ENCODE results near the gene TPSG1.
"Not testable (repeated sequence)": the region's sequence is repeated elsewhere in the genome, so short reads cannot be mapped to it uniquely, and the experiment has no call there.

The TPSG1 gene

GRCh38 chr16:1200014-1200627, 24.9 kb downstream of the TPSG1 start:
- peaks cover 76% of the 10 kb centered on the region for H3K27me3 ChIP-seq (replicated peaks; ENCODE audit: insufficient read depth, low read length)
- H3K79me2 ChIP-seq (ENCODE audit: low read length): no peaks in the 10 kb centered on the region
- no peak for TF ChIP-seq EZH2phosphoT487 (IDR thresholded peaks at IDR 0.05; ENCODE audit: low read length)
- no peak for TF ChIP-seq CTCF (IDR thresholded peaks at IDR 0.05; ENCODE audit: low read length)
- no peak for TF ChIP-seq EZH2 (optimal IDR thresholded peaks at IDR 0.05; ENCODE audit: low read depth, low read length)
- no peak overlapping the region for H3K4me2 ChIP-seq (ENCODE audit: low read depth, low read length)
- no peaks in the 10 kb centered on the region for H3F3A ChIP-seq (ENCODE audit: insufficient read depth, low read length)
- H3K9ac ChIP-seq (ENCODE audit: low read length): no peak overlapping the region
- H3K27ac ChIP-seq (ENCODE audit: low read length): no peak overlapping the region
- no peaks in the 10 kb centered on the region for H3K36me3 ChIP-seq (replicated peaks; ENCODE audit: insufficient read depth, low read length)
- H3K4me3 ChIP-seq (ENCODE audit: low read length): no peak overlapping the region
- H3K9me2 ChIP-seq (replicated peaks; ENCODE audit: insufficient read depth, low read length): no peaks in the 10 kb centered on the region
- no peaks in the 10 kb centered on the region for H3K9me3 ChIP-seq (replicated peaks; ENCODE audit: insufficient read depth, low read length)
- H4K20me1 ChIP-seq (ENCODE audit: insufficient read depth, low read length): no peaks in the 10 kb centered on the region
- H3K4me1 ChIP-seq (ENCODE audit: low read length): no peaks in the 10 kb centered on the region
- no peak for DNase-seq
- no peak overlapping the region for H2AFZ ChIP-seq (ENCODE audit: low read length)

- Histone ChIP-seq H3K9me2 (replicated peaks; ENCODE audit: insufficient read depth, low read length) (no peaks in the 10 kb centered on the region), H3F3A (ENCODE audit: insufficient read depth, low read length) (no peaks in the 10 kb centered on the region), H3K9me3 (replicated peaks; ENCODE audit: insufficient read depth, low read length) (no peaks in the 10 kb centered on the region), H3K79me2 (ENCODE audit: low read length) (no peaks in the 10 kb centered on the region), H3K36me3 (replicated peaks; ENCODE audit: insufficient read depth, low read length) (no peaks in the 10 kb centered on the region), H2AFZ (ENCODE audit: low read length) (no peak overlapping the region), H3K4me2 (ENCODE audit: low read depth, low read length) (no peak overlapping the region), H3K27me3 (replicated peaks; ENCODE audit: insufficient read depth, low read length) (peaks cover 73% of the 10 kb centered on the region), H3K4me1 (ENCODE audit: low read length) (no peaks in the 10 kb centered on the region), H4K20me1 (ENCODE audit: insufficient read depth, low read length) (no peaks in the 10 kb centered on the region), H3K4me3 (ENCODE audit: low read length) (no peak overlapping the region), H3K9ac (ENCODE audit: low read length) (no peak overlapping the region), H3K27ac (ENCODE audit: low read length) (no peak overlapping the region)
- DNase-seq: no peak
- no peak for TF ChIP-seq EZH2 (optimal IDR thresholded peaks at IDR 0.05; ENCODE audit: low read depth, low read length)
- TF ChIP-seq EZH2phosphoT487 (IDR thresholded peaks at IDR 0.05; ENCODE audit: low read length): no peak
- TF ChIP-seq CTCF (IDR thresholded peaks at IDR 0.05; ENCODE audit: low read length): no peak
Measured at GRCh38 chr16:1199347-1200013, 25.6 kb downstream of the TPSG1 start.

DNA sequence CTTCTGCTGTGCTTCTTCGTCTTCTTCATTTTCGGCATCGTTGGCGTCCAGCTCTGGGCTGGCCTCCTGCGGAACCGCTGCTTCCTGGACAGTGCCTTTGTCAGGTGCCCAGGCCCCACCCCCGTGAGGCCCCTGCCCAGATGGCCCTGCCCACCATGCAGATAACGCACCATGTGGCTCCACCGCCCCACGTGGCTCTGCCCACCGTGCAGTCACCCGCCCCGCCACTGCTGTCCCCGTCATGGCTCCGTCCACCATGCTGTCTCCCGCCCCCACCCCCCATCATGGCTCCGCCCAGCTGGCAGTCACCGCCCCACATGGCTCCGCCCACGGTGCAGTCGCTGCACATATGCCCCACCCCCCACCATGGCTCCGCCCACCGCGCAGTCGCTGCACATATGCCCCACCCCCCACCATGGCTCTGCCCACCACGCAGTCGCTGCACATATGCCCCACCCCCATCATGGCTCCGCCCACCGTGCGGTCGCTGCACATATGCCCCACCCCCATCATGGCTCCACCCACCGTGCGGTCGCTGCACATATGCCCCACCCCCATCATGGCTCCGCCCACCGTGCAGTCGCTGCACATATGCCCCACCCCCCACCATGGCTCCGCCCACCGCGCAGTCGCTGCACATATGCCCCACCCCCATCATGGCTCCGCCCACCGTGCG, 26.3 kb downstream of the TPSG1 start:
- H3K9me2 ChIP-seq (replicated peaks; ENCODE audit: insufficient read depth, low read length); H3K27ac ChIP-seq (ENCODE audit: low read length); H3K9me3 ChIP-seq (replicated peaks; ENCODE audit: insufficient read depth, low read length); H3K79me2 ChIP-seq (ENCODE audit: low read length); H3K4me3 ChIP-seq (ENCODE audit: low read length); H3K4me1 ChIP-seq (ENCODE audit: low read length); H2AFZ ChIP-seq (ENCODE audit: low read length); H3F3A ChIP-seq (ENCODE audit: insufficient read depth, low read length); DNase-seq; H4K20me1 ChIP-seq (ENCODE audit: insufficient read depth, low read length); H3K9ac ChIP-seq (ENCODE audit: low read length); H3K36me3 ChIP-seq (replicated peaks; ENCODE audit: insufficient read depth, low read length); H3K4me2 ChIP-seq (ENCODE audit: low read depth, low read length): not testable (repeated sequence)
- peaks cover 73% of the 10 kb centered on the region for H3K27me3 ChIP-seq (replicated peaks; ENCODE audit: insufficient read depth, low read length)

- Histone ChIP-seq H3K27ac (ENCODE audit: low read length) (no peak overlapping the region), H3K4me3 (ENCODE audit: low read length) (no peak overlapping the region), H2AFZ (ENCODE audit: low read length) (no peak overlapping the region), H3K36me3 (replicated peaks; ENCODE audit: insufficient read depth, low read length) (no peaks in the 10 kb centered on the region), H3K4me2 (ENCODE audit: low read depth, low read length) (no peak overlapping the region), H4K20me1 (ENCODE audit: insufficient read depth, low read length) (no peaks in the 10 kb centered on the region), H3K79me2 (ENCODE audit: low read length) (no peaks in the 10 kb centered on the region), H3K27me3 (replicated peaks; ENCODE audit: insufficient read depth, low read length) (peaks cover 73% of the 10 kb centered on the region), H3F3A (ENCODE audit: insufficient read depth, low read length) (no peaks in the 10 kb centered on the region), H3K9ac (ENCODE audit: low read length) (no peak overlapping the region), H3K9me3 (replicated peaks; ENCODE audit: insufficient read depth, low read length) (no peaks in the 10 kb centered on the region), H3K4me1 (ENCODE audit: low read length) (no peaks in the 10 kb centered on the region), H3K9me2 (replicated peaks; ENCODE audit: insufficient read depth, low read length) (no peaks in the 10 kb centered on the region)
- no peak for DNase-seq
- TF ChIP-seq CTCF (IDR thresholded peaks at IDR 0.05; ENCODE audit: low read length) (no peak), EZH2 (optimal IDR thresholded peaks at IDR 0.05; ENCODE audit: low read depth, low read length) (no peak), EZH2phosphoT487 (IDR thresholded peaks at IDR 0.05; ENCODE audit: low read length) (no peak)
Measured at GRCh38 chr16:1198194-1198593, 26.9 kb downstream of the TPSG1 start.
